Vagina (tissue), 2 donors: ENCODE measurements around the gene NCR2.

Source experiments
- POLR2AphosphoS5 ChIP-seq, 2 donors: sonication (generic); formaldehyde crosslinking; IDR thresholded peaks; one replicate each; pipeline ENCODE4 v1.9.0; 2017; ENCODE audit warnings: antibody characterized with exemption in 2 of 2, mild to moderate bottlenecking in 2 of 2, low read depth in 1 of 2; ENCODE audit not compliant: insufficient read depth in 1 of 2
- TF ChIP-seq, protein P1 (sequence below), 3 experiments: fragments of 450-650 bp in 2 of 3; fragments of 200-600 bp in 1 of 3; sonication (generic) in 1 of 3; IDR thresholded peaks; one replicate each; pipeline ENCODE4 v1.5.1; 2017 to 2019; ENCODE audit warnings: antibody characterized with exemption in 3 of 3, mild to moderate bottlenecking in 2 of 3, moderate library complexity in 2 of 3

DNA sequence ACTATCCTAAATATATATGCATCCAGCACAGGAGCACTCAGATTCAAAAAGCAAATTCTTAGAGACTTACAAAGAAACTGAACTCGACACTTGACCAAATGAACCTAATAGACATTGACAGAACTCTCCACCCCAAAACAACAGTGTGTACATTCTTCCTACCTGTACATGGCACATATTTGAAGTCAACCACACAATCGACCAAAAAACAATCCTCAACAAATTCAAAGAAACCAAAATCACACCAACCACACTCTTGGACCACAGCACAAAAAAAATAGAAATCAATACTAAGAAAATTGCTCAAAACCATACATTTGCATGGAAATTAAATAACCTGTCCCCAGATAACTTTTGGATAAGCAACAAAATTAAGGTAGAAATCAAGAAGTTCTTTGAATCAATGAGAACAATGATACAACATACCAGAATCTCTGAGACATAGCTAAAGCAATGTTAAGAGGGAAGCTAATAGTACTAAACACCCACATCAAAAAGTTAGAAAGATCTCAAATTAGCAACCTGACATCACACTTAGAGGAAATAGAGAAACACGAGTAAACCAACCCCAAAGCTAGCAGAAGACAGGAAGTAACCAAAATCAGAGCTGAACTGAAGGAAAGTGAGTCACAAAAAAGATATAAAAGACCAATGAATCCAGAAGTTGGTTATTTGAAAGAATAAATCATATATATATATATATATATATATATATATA, 36.5 kb upstream of the NCR2 start:
- TF ChIP-seq, protein P1, sequence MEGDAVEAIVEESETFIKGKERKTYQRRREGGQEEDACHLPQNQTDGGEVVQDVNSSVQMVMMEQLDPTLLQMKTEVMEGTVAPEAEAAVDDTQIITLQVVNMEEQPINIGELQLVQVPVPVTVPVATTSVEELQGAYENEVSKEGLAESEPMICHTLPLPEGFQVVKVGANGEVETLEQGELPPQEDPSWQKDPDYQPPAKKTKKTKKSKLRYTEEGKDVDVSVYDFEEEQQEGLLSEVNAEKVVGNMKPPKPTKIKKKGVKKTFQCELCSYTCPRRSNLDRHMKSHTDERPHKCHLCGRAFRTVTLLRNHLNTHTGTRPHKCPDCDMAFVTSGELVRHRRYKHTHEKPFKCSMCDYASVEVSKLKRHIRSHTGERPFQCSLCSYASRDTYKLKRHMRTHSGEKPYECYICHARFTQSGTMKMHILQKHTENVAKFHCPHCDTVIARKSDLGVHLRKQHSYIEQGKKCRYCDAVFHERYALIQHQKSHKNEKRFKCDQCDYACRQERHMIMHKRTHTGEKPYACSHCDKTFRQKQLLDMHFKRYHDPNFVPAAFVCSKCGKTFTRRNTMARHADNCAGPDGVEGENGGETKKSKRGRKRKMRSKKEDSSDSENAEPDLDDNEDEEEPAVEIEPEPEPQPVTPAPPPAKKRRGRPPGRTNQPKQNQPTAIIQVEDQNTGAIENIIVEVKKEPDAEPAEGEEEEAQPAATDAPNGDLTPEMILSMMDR (IDR thresholded peaks at IDR 0.05), result no peak
- no peak for TF ChIP-seq POLR2AphosphoS5 (IDR thresholded peaks at IDR 0.05; ENCODE audit: insufficient read depth in 1 of 2, low read depth in 1 of 2)
